GM23338 (cell line): ENCODE results near the gene SELENOV. TPM values are rescaled to one million over a fixed set of nuclear protein-coding genes. Genes with fewer than 3 reads are reported as not detected.

ENCODE experiments used
- ATAC-seq: fragments of 200-7000 bp; cut with Tn5 transposase; 3 replicates; pipeline ENCODE4 v1.9.1; 2020
- DNase-seq: peaks from one replicate; pipeline ENCODE4 v3.0.0-alpha.2; 2015; ENCODE audit warnings: low spot score
- H2AFZ ChIP-seq: fragments of 200-600 bp; sonication (generic); 2 replicates; pipeline ENCODE4 v1.8.0; 2016; ENCODE audit warnings: antibody characterized with exemption, mild to moderate bottlenecking, moderate library complexity
- H3F3A ChIP-seq: fragments of 200-600 bp; sonication (generic); replicated peaks from 2 replicates; pipeline ENCODE4 v1.8.0; 2017; ENCODE audit warnings: antibody characterized with exemption, mixed run types, low read depth
- H3K27ac ChIP-seq: fragments of 200-600 bp; sonication (generic); 2 replicates; pipeline ENCODE4 v1.6.1; 2016; ENCODE audit warnings: low read depth
- H3K27me3 ChIP-seq: fragments of 200-600 bp; sonication (generic); 2 replicates; pipeline ENCODE4 v1.8.0; 2016; ENCODE audit warnings: mild to moderate bottlenecking, mixed run types, moderate library complexity; ENCODE audit not compliant: insufficient read depth
- H3K36me3 ChIP-seq: fragments of 200-600 bp; sonication (generic); 2 replicates; pipeline ENCODE4 v1.8.0; 2016; ENCODE audit warnings: mild to moderate bottlenecking; ENCODE audit not compliant: insufficient read depth
- H3K4me1 ChIP-seq: fragments of 200-600 bp; sonication (generic); 2 replicates; pipeline ENCODE4 v1.8.0; 2016; ENCODE audit warnings: mild to moderate bottlenecking, moderate library complexity; ENCODE audit not compliant: insufficient read depth
- H3K4me2 ChIP-seq: fragments of 200-600 bp; sonication (generic); 2 replicates; pipeline ENCODE4 v1.7.1; 2017; ENCODE audit warnings: mixed run types
- H3K4me3 ChIP-seq: fragments of 200-600 bp; sonication (generic); 2 replicates; pipeline ENCODE4 v1.6.1; 2016; ENCODE audit warnings: mixed run types
- H3K79me2 ChIP-seq: fragments of 200-600 bp; sonication (generic); replicated peaks from 2 replicates; pipeline ENCODE4 v1.8.0; 2017; ENCODE audit warnings: mild to moderate bottlenecking; ENCODE audit not compliant: insufficient read depth
- H3K9me2 ChIP-seq: fragments of 200-600 bp; sonication (generic); 2 replicates; pipeline ENCODE4 v1.8.0; 2017; ENCODE audit not compliant: insufficient read depth
- H4K20me1 ChIP-seq: fragments of 200-600 bp; sonication (generic); replicated peaks from 2 replicates; pipeline ENCODE4 v1.8.0; 2017; ENCODE audit warnings: mild to moderate bottlenecking; ENCODE audit not compliant: insufficient read depth
- H3K27ac Mint-ChIP-seq: 2 replicates; pipeline ENCODE4 v1.8.0; 2020; ENCODE audit warnings: inconsistent platforms, mild to moderate bottlenecking, moderate library complexity, mixed read lengths
- H3K27me3 Mint-ChIP-seq: 3 replicates; pipeline ENCODE4 v1.8.0; 2022; ENCODE audit warnings: low read depth, mild to moderate bottlenecking, moderate library complexity, mixed read lengths, inconsistent platforms; ENCODE audit not compliant: insufficient read depth, poor library complexity
- H3K36me3 Mint-ChIP-seq: 3 replicates; pipeline ENCODE4 v1.8.0; 2021; ENCODE audit warnings: low read depth, mild to moderate bottlenecking, inconsistent platforms, moderate library complexity, mixed read lengths
- H3K4me1 Mint-ChIP-seq: 3 replicates; pipeline ENCODE4 v1.8.0; 2020; ENCODE audit warnings: mild to moderate bottlenecking, inconsistent platforms, mixed read lengths
- H3K4me3 Mint-ChIP-seq: 3 replicates; pipeline ENCODE4 v1.8.0; 2021; ENCODE audit warnings: moderate library complexity, mild to moderate bottlenecking, inconsistent platforms, mixed read lengths
- H3K9me3 Mint-ChIP-seq: 3 replicates; pipeline ENCODE4 v1.8.0; 2020; ENCODE audit warnings: moderate library complexity, mild to moderate bottlenecking, inconsistent platforms, mixed read lengths
- CTCF ChIP-seq, 2 experiments: fragments of 200-600 bp in 1 of 2; sonication (generic) in 1 of 2; conservative IDR thresholded peaks; 2 replicates each; pipeline versions ENCODE4 v1.5.1 to v1.6.1; 2016 to 2017; ENCODE audit warnings: antibody characterized with exemption in 2 of 2, low read depth in 2 of 2, mild to moderate bottlenecking in 2 of 2, moderate library complexity in 1 of 2
- ETS1 ChIP-seq: IDR thresholded peaks from 2 replicates; pipeline ENCODE4 v1.6.1; 2016; ENCODE audit warnings: antibody characterized with exemption
- EZH2phosphoT487 ChIP-seq: fragments of 200-600 bp; sonication (generic); IDR thresholded peaks from one replicate; pipeline ENCODE4 v1.8.1; 2018; ENCODE audit warnings: antibody characterized with exemption; ENCODE audit not compliant: unreplicated experiment
- JUNB ChIP-seq: IDR thresholded peaks from one replicate; pipeline ENCODE4 v1.6.1; 2016; ENCODE audit warnings: antibody characterized with exemption; ENCODE audit not compliant: unreplicated experiment
- NANOG ChIP-seq: IDR thresholded peaks from 2 replicates; pipeline ENCODE4 v1.6.1; 2016; ENCODE audit warnings: antibody characterized with exemption, borderline replicate concordance
- POLR2AphosphoS5 ChIP-seq: IDR thresholded peaks from 2 replicates; pipeline ENCODE4 v1.6.1; 2016; ENCODE audit warnings: antibody characterized with exemption, low read depth
- REST ChIP-seq: IDR thresholded peaks from one replicate; pipeline ENCODE4 v1.6.1; 2018; ENCODE audit warnings: antibody characterized with exemption; ENCODE audit not compliant: unreplicated experiment
- STAT1 ChIP-seq: IDR thresholded peaks from one replicate; pipeline ENCODE4 v1.6.1; 2016; ENCODE audit warnings: antibody characterized with exemption; ENCODE audit not compliant: unreplicated experiment
- ZNF114 ChIP-seq: fragments of 250-450 bp; sonication (Bioruptor Pico); IDR thresholded peaks from 2 replicates; pipeline ENCODE4 v1.5.0; 2020; ENCODE audit warnings: mild to moderate bottlenecking, moderate library complexity
- ZNF331 ChIP-seq: fragments of 250-450 bp; sonication (Bioruptor Pico); IDR thresholded peaks from 2 replicates; pipeline ENCODE4 v1.5.0; 2020; ENCODE audit warnings: low read depth, mild to moderate bottlenecking, moderate library complexity
- polyA plus RNA-seq: library from polyadenylated mRNA; unstranded; fragments of >200 nt; fragmentation: Nextera tagmentation; extraction: Ambion mirVana; gene quantifications from 2 replicates; pipeline ENCODE4 v1.2.1, GENCODE V29; 2016
- total RNA-seq: library from RNA; depleted of rRNA; stranded (reverse); fragments of >200 nt; shearing (Covaris generic); gene quantifications from 2 replicates; pipeline ENCODE4 v1.2.3, GENCODE V29; 2014

SELENOV gene
- total and polyA plus RNA-seq, 2 experiments from 2014 or later: 8.0 to 8.7 TPM

- TF ChIP-seq REST (no peak), EZH2phosphoT487 (no peak), ZNF331 (no peak), NANOG (no peak), ETS1 (no peak), JUNB (no peak), STAT1 (no peak), ZNF114 (CRISPR knock-in tag) (no peak), CTCF (conservative IDR thresholded peaks at IDR 0.05; ENCODE audit: low read depth in 2 of 2) (no peak)
These were observed 39.9 kb downstream of the SELENOV start (continued) for GRCh38 chr19:39554701-39555311.

- Histone ChIP-seq H2AFZ (no peak overlapping the region), H3K79me2 (no peaks in the 10 kb centered on the region), H3K27ac (no peak overlapping the region), H3K27me3 (no peaks in the 10 kb centered on the region), H3K36me3 (no peaks in the 10 kb centered on the region), H3K4me1 (no peaks in the 10 kb centered on the region), H4K20me1 (no peaks in the 10 kb centered on the region), H3K4me3 (no peak overlapping the region), H3K4me2 (no peak overlapping the region), H3F3A (no peaks in the 10 kb centered on the region), H3K9me2 (no peaks in the 10 kb centered on the region; the same call in 1 of the 2 replicates)
- peaks cover 3% of the 10 kb centered on the region for H3K27me3 Mint-ChIP-seq
- no peak for DNase-seq
- no peak for TF ChIP-seq POLR2AphosphoS5
- H3K27ac Mint-ChIP-seq: no peak overlapping the region
- H3K4me1 Mint-ChIP-seq: no peaks in the 10 kb centered on the region
- no peak overlapping the region for H3K4me3 Mint-ChIP-seq
- ATAC-seq: no peak
- no peaks in the 10 kb centered on the region for H3K36me3 Mint-ChIP-seq
- no peaks in the 10 kb centered on the region for H3K9me3 Mint-ChIP-seq
These were observed 40.9 kb downstream of the SELENOV start for GRCh38 chr19:39555883-39556282.
